GM12878 (cell line): ENCODE data around the gene C12orf56. TPM values are rescaled to one million over a fixed set of nuclear protein-coding genes. Genes with fewer than 3 reads are reported as not detected.
A peak's percentile ranks its signal among the peaks of the same experiment; 100 is the strongest.

ENCODE experiments used
- ATAC-seq: fragments of 200-7000 bp; cut with Tn5 transposase; 3 replicates; pipeline ENCODE4 v1.9.1; 2020; ENCODE audit warnings: mild to moderate bottlenecking, moderate library complexity
- BruUV-seq: library from RNA; stranded (reverse); fragments of 400-500 nt; replicated peaks from 2 replicates; lab custom pipeline; 2021; lab: Mats Ljungman, UMichigan
- CTCF ChIA-PET: fragments of 300-600 bp; sonication (Branson Sonifier 250); formaldehyde crosslinking; extraction: SDS; loops from one replicate; lab custom pipeline; 2021; ENCODE audit warnings: inconsistent platforms; lab: Yijun Ruan, JAX
- POLR2A ChIA-PET: fragments of 350-600 bp; formaldehyde crosslinking; extraction: SDS; loops from one replicate; lab custom pipeline; 2021; ENCODE audit warnings: inconsistent platforms; lab: Charles Lee
- RAD21 ChIA-PET: fragments of 300-600 bp; sonication (Branson Sonifier 250); formaldehyde crosslinking; loops from one replicate; lab custom pipeline; 2023; ENCODE audit warnings: antibody characterized with exemption; ENCODE audit not compliant: unreplicated experiment; lab: Charles Lee
- SMC1A ChIA-PET: fragments of 300-600 bp; sonication (Branson Sonifier 250); formaldehyde crosslinking; loops from one replicate; lab custom pipeline; 2023; ENCODE audit not compliant: unreplicated experiment, uncharacterized antibody; lab: Charles Lee
- DNase-seq: peaks from one replicate; pipeline ENCODE4 v3.0.0-alpha.2; 2011; ENCODE audit warnings: low read depth, low spot score
- FAIRE-seq: peaks from 3 replicates; lab custom pipeline; 2011; peaks lifted over from hg19 to GRCh38; lab: Jason Lieb, UNC
- H2AFZ ChIP-seq: 2 replicates; pipeline ENCODE4 v1.6.0; 2011; ENCODE audit warnings: low read depth, low read length, control low read depth; ENCODE audit not compliant: control insufficient read depth
- H3K27ac ChIP-seq: 2 replicates; pipeline ENCODE4 v1.5.1; 2011; ENCODE audit warnings: control low read depth; ENCODE audit not compliant: control insufficient read depth, insufficient read depth
- H3K27me3 ChIP-seq, 2 experiments: replicated peaks in 1 of 2; 2 replicates each; pipeline versions ENCODE4 v1.6.0 to v1.6.1; 2011; ENCODE audit warnings: low read length in 1 of 2; ENCODE audit not compliant: control insufficient read depth in 2 of 2, insufficient read depth in 2 of 2
- H3K36me3 ChIP-seq, 2 experiments: 2 replicates each; pipeline ENCODE4 v1.5.1; 2011; ENCODE audit warnings: low read length in 1 of 2; ENCODE audit not compliant: control insufficient read depth in 2 of 2, insufficient read depth in 2 of 2
- H3K4me1 ChIP-seq: 2 replicates; pipeline ENCODE4 v1.6.1; 2011; ENCODE audit warnings: mild to moderate bottlenecking, low read length, moderate library complexity, mixed read lengths; ENCODE audit not compliant: control insufficient read depth, insufficient read depth
- H3K4me2 ChIP-seq: 2 replicates; pipeline ENCODE4 v1.6.0; 2011; ENCODE audit warnings: control low read depth; ENCODE audit not compliant: control insufficient read depth, insufficient read depth
- H3K4me3 ChIP-seq: fragments of 200-600 bp; sonication (generic); 2 replicates; pipeline ENCODE4 v1.5.1; 2016
- H3K79me2 ChIP-seq: 2 replicates; pipeline ENCODE4 v1.6.0; 2011; ENCODE audit warnings: low read length; ENCODE audit not compliant: control insufficient read depth, insufficient read depth
- H3K9ac ChIP-seq: 2 replicates; pipeline ENCODE4 v1.8.0; 2011; ENCODE audit warnings: low read length, control low read depth, mixed read lengths; ENCODE audit not compliant: control insufficient read depth, insufficient read depth
- H3K9me3 ChIP-seq: replicated peaks from 3 replicates; pipeline ENCODE4 v1.5.1; 2011; ENCODE audit warnings: mild to moderate bottlenecking, low read length; ENCODE audit not compliant: control insufficient read depth, insufficient read depth
- H4K20me1 ChIP-seq: 2 replicates; pipeline ENCODE4 v1.6.0; 2011; ENCODE audit not compliant: control insufficient read depth, insufficient read depth
- CHD2 ChIP-seq: IDR thresholded peaks from 2 replicates; pipeline ENCODE4 v1.6.1; 2011; ENCODE audit warnings: low read depth, low read length, improper control_type of control experiment, borderline replicate concordance
- EGR1 ChIP-seq, 2 experiments: IDR thresholded peaks; 1 replicate in 1 of 2; 2 replicates in 1 of 2; pipeline ENCODE4 v1.6.1; 2011 to 2012; ENCODE audit warnings: low read depth in 2 of 2, low read length in 2 of 2, borderline replicate concordance in 1 of 2, mild to moderate bottlenecking in 1 of 2, moderate library complexity in 1 of 2
- FOXM1 ChIP-seq: IDR thresholded peaks from 2 replicates; pipeline ENCODE4 v1.6.1; 2012; ENCODE audit warnings: low read depth, mild to moderate bottlenecking, inconsistent platforms, low read length, moderate library complexity
- IKZF1 ChIP-seq: fragments of 450-650 bp; conservative IDR thresholded peaks from 2 replicates; pipeline ENCODE4 v1.6.1; 2017; ENCODE audit warnings: antibody characterized with exemption, mild to moderate bottlenecking
- IKZF2 ChIP-seq, 2 experiments: fragments of 450-650 bp; IDR thresholded peaks; 2 replicates each; pipeline ENCODE4 v1.6.1; 2017; ENCODE audit warnings: mild to moderate bottlenecking in 2 of 2, moderate library complexity in 2 of 2
- JUNB ChIP-seq: IDR thresholded peaks from 2 replicates; pipeline ENCODE4 v1.6.1; 2016; ENCODE audit warnings: antibody characterized with exemption, mild to moderate bottlenecking
- MYC ChIP-seq: IDR thresholded peaks from 2 replicates; pipeline ENCODE4 v1.6.1; 2011; ENCODE audit warnings: mild to moderate bottlenecking, low read length, moderate library complexity, inconsistent platforms; ENCODE audit not compliant: insufficient read depth, insufficient replicate concordance, insufficient read length, severe bottlenecking
- NFIC ChIP-seq: IDR thresholded peaks from 2 replicates; pipeline ENCODE4 v1.6.1; 2012; ENCODE audit warnings: low read depth, mild to moderate bottlenecking, inconsistent platforms, low read length, moderate library complexity
- RAD21 ChIP-seq: IDR thresholded peaks from 2 replicates; pipeline ENCODE4 v1.6.1; 2011; ENCODE audit warnings: mild to moderate bottlenecking, low read depth, low read length, moderate library complexity; ENCODE audit not compliant: insufficient read depth
- RCOR1 ChIP-seq: conservative IDR thresholded peaks from 2 replicates; pipeline ENCODE4 v1.6.1; 2012; ENCODE audit warnings: low read depth, low read length, improper control_type of control experiment
- RELA ChIP-seq: fragments of 450-650 bp; IDR thresholded peaks from 2 replicates; pipeline ENCODE4 v1.8.0; 2014; ENCODE audit warnings: borderline replicate concordance; ENCODE audit not compliant: partially characterized antibody
- RUNX3 ChIP-seq: IDR thresholded peaks from 2 replicates; pipeline ENCODE4 v1.6.1; 2012; ENCODE audit warnings: low read length, inconsistent platforms
- SMC3 ChIP-seq: IDR thresholded peaks from 2 replicates; pipeline ENCODE4 v1.6.1; 2011; ENCODE audit warnings: low read length, improper control_type of control experiment, borderline replicate concordance
- TCF7 ChIP-seq: IDR thresholded peaks from 2 replicates; pipeline ENCODE4 v1.6.1; 2014; ENCODE audit warnings: antibody characterized with exemption, borderline replicate concordance
- YY1 ChIP-seq: IDR thresholded peaks from 2 replicates; pipeline ENCODE4 v1.6.1; 2011; ENCODE audit warnings: low read depth, mild to moderate bottlenecking, low read length
- WGBS: methylation state at CpG from one replicate; pipeline ENCODE4 v1.1.6; 2016; ENCODE audit warnings: low lambda C conversion rate; ENCODE audit not compliant: insufficient replicate concordance, insufficient coverage; ENCODE audit errors: missing lambda C conversion rate; 5-methylcytosine and 5-hydroxymethylcytosine counted together
- in situ Hi-C: fragments of 300-500 bp; cut with MboI; formaldehyde crosslinking; loops from 9 replicates; pipeline ENCODE4 v1.14.3; 2018; ENCODE audit warnings: mixed read lengths
- intact Hi-C: fragments of 100-400 bp; cut with micrococcal nuclease; formaldehyde crosslinking; loops from one replicate; pipeline ENCODE4 v1.14.2; 2022; ENCODE audit not compliant: unreplicated experiment
- polyA plus RNA-seq, 11 experiments: library from polyadenylated mRNA; depleted of rRNA in 4 of 11; unstranded in 6 of 11; stranded (reverse) in 5 of 11; fragments of >200 nt; fragmentation: Nextera tagmentation in 4 of 11; fragmentation: Illumina TruSeq in 1 of 11; extraction: Ambion mirVana in 4 of 11; extraction: Trizol in 1 of 11; gene quantifications; 1 replicate in 1 of 11; 2 replicates in 10 of 11; pipeline versions ENCODE4 v1.2.1 to v1.2.3, GENCODE V29; 2011 to 2016; ENCODE audit warnings: inconsistent platforms in 2 of 11, missing spikeins in 2 of 11, low read depth in 1 of 11
- total RNA-seq, 4 experiments: library from RNA; depleted of rRNA in 3 of 4; stranded (reverse); fragments of >200 nt in 3 of 4; fragmentation: Illumina TruSeq in 1 of 4; extraction: Trizol in 1 of 4; gene quantifications; 2 replicates each; pipeline versions ENCODE4 v1.2.1 to v1.2.3, GENCODE V29; 2013 to 2021
- TF ChIP-seq, protein P1 (sequence below): fragments of 450-650 bp; IDR thresholded peaks from 2 replicates; pipeline ENCODE4 v1.6.1; 2016; ENCODE audit warnings: mild to moderate bottlenecking
- TF ChIP-seq, protein P2 (sequence below): fragments of 450-650 bp; IDR thresholded peaks from 2 replicates; pipeline ENCODE4 v1.6.1; 2017; ENCODE audit warnings: low read depth, mild to moderate bottlenecking, moderate library complexity
- TF ChIP-seq, protein P3 (sequence below), 3 experiments: IDR thresholded peaks in 2 of 3; conservative IDR thresholded peaks in 1 of 3; 2 replicates each; pipeline ENCODE4 v1.5.1; 2011; ENCODE audit warnings: low read depth in 3 of 3, low read length in 3 of 3, mild to moderate bottlenecking in 3 of 3, control low read depth in 2 of 3, moderate library complexity in 2 of 3, inconsistent platforms in 1 of 3, mixed read lengths in 1 of 3; ENCODE audit not compliant: control insufficient read depth in 2 of 3, insufficient read depth in 1 of 3; ENCODE audit errors: extremely low read depth in 1 of 3

The C12orf56 gene
- total and polyA plus RNA-seq, 10 of the 15 experiments (the other 5 are each of a cell fraction or from before 2014, with no cell fraction given): not detected

DNA sequence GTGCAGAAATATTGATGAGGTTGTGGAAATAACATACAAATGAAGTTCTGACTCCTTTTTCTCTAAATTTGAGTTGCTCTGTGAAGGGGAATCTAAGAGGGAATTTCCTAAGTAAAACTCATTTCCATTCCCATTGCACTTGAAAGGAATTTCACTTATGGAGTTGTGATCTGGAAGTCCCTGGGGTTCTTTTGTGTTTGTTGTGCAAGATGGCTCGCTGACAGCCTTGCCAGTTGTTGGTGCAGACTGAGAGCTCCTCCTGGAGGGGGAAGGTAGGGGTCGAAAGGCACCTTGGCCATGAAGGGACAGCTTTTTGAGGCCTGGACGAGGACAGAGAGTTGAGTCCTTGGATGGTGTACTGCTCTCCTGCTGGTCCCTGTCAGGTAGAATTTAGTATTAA lies 72.0 kb downstream of the C12orf56 start:
- no TSS peak for BruUV-seq
- H2AFZ ChIP-seq: peak overlapping the region; percentile 55
- 14% methylated on average over 3 of the region's 3 CpGs for WGBS
- no peaks in the 10 kb centered on the region for H3K79me2 ChIP-seq
- ChIA-PET RAD21 (interaction anchor here (0.6 kb wide), 1 partner anchor 60 kb away, joined by 3 read pairs; no protein-coding TSS in a partner anchor), SMC1A (interaction anchor here (0.6 kb wide), 1 partner anchor 800 kb away, joined by 3 read pairs; no protein-coding TSS in a partner anchor), POLR2A (no interaction called here), CTCF (interaction anchor here (0.9 to 1.4 kb wide), 2 partner anchors 14 to 47 kb away, joined by 3 to 5 read pairs; no protein-coding TSS in a partner anchor)
- in situ Hi-C loops (no loop called here), intact Hi-C loops (no loop called here)
- no peaks in the 10 kb centered on the region; the same call in 1 of the 2 replicates for H3K4me1 ChIP-seq
- no peaks in the 10 kb centered on the region for H3K27me3 ChIP-seq
- peak; percentile 83 for FAIRE-seq
- no peak for DNase-seq
- no peaks in the 10 kb centered on the region; the same call in 2 of the 3 replicates for H3K9me3 ChIP-seq
- H3K36me3 ChIP-seq: no peaks in the 10 kb centered on the region
- no peaks in the 10 kb centered on the region for H4K20me1 ChIP-seq
- H3K9ac ChIP-seq: no peak overlapping the region; the same call in 1 of the 2 replicates
- no peak overlapping the region for H3K4me3 ChIP-seq
- ATAC-seq: peak; percentile 73
- no peak overlapping the region for H3K4me2 ChIP-seq
- H3K27ac ChIP-seq: no peak overlapping the region; the same call in 1 of the 2 replicates
- TF ChIP-seq YY1: peak; percentile 71; the same call in 1 of the 2 replicates
- TF ChIP-seq TCF7: peak; percentile 74
- TF ChIP-seq, protein P1, sequence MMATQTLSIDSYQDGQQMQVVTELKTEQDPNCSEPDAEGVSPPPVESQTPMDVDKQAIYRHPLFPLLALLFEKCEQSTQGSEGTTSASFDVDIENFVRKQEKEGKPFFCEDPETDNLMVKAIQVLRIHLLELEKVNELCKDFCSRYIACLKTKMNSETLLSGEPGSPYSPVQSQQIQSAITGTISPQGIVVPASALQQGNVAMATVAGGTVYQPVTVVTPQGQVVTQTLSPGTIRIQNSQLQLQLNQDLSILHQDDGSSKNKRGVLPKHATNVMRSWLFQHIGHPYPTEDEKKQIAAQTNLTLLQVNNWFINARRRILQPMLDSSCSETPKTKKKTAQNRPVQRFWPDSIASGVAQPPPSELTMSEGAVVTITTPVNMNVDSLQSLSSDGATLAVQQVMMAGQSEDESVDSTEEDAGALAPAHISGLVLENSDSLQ: 0 out of 2 replicates have a peak, but pooled peaks have one; percentile 10
- peak; percentile 28; the same call in 1 of the 2 replicates for TF ChIP-seq SMC3
- no peak for TF ChIP-seq RCOR1
- peak; percentile 58 for TF ChIP-seq RELA
- TF ChIP-seq FOXM1: peak; percentile 75; the same call in 1 of the 2 replicates
- no peak; the same call in 1 of the 2 replicates for TF ChIP-seq IKZF1
- TF ChIP-seq MYC: no peak
- TF ChIP-seq, protein P2, sequence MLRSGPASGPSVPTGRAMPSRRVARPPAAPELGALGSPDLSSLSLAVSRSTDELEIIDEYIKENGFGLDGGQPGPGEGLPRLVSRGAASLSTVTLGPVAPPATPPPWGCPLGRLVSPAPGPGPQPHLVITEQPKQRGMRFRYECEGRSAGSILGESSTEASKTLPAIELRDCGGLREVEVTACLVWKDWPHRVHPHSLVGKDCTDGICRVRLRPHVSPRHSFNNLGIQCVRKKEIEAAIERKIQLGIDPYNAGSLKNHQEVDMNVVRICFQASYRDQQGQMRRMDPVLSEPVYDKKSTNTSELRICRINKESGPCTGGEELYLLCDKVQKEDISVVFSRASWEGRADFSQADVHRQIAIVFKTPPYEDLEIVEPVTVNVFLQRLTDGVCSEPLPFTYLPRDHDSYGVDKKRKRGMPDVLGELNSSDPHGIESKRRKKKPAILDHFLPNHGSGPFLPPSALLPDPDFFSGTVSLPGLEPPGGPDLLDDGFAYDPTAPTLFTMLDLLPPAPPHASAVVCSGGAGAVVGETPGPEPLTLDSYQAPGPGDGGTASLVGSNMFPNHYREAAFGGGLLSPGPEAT: peak; percentile 25; the same call in 1 of the 2 replicates
- TF ChIP-seq JUNB: peak; percentile 69
- TF ChIP-seq CHD2: no peak
- peak in 1 of 2 experiments; percentile 22; a peak in 1 of 4 replicates for TF ChIP-seq IKZF2 (IDR thresholded peaks at IDR 0.05)
- TF ChIP-seq EGR1 (IDR thresholded peaks at IDR 0.05; ENCODE audit: borderline replicate concordance in 1 of 2, low read depth in 2 of 2, low read length in 2 of 2): 0 out of 3 replicates have a peak, but pooled peaks of 1 of the 2 experiments have one; percentile 33
- TF ChIP-seq, protein P3, sequence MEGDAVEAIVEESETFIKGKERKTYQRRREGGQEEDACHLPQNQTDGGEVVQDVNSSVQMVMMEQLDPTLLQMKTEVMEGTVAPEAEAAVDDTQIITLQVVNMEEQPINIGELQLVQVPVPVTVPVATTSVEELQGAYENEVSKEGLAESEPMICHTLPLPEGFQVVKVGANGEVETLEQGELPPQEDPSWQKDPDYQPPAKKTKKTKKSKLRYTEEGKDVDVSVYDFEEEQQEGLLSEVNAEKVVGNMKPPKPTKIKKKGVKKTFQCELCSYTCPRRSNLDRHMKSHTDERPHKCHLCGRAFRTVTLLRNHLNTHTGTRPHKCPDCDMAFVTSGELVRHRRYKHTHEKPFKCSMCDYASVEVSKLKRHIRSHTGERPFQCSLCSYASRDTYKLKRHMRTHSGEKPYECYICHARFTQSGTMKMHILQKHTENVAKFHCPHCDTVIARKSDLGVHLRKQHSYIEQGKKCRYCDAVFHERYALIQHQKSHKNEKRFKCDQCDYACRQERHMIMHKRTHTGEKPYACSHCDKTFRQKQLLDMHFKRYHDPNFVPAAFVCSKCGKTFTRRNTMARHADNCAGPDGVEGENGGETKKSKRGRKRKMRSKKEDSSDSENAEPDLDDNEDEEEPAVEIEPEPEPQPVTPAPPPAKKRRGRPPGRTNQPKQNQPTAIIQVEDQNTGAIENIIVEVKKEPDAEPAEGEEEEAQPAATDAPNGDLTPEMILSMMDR (IDR thresholded peaks at IDR 0.05 in 2 of 3, conservative IDR thresholded peaks at IDR 0.05 in 1 of 3; ENCODE audit: control insufficient read depth in 2 of 3, extremely low read depth in 1 of 3, insufficient read depth in 1 of 3, low read depth in 3 of 3, low read length in 3 of 3): peak in 2 of 3 experiments; percentile 9 to 52; a peak in 2 of 6 replicates
- peak; percentile 38; the same call in 1 of the 2 replicates for TF ChIP-seq RUNX3
- TF ChIP-seq NFIC: peak; percentile 79
- TF ChIP-seq RAD21: peak; percentile 68
